GM10248 (cell line): ENCODE data around the gene MROH2A.

ENCODE experiments used
- CTCF ChIA-PET: fragments of 300-600 bp; sonication (Branson Sonifier 250); formaldehyde crosslinking; extraction: SDS; loops from one replicate; lab custom pipeline; 2021; ENCODE audit warnings: antibody characterized with exemption; lab: Yijun Ruan, JAX
- POLR2A ChIA-PET: fragments of 350-650 bp; sonication (Branson Sonifier 250); formaldehyde crosslinking; extraction: SDS; loops from one replicate; lab custom pipeline; 2020; ENCODE audit warnings: antibody characterized with exemption; lab: Yijun Ruan, JAX
- DNase-seq: peaks from one replicate; pipeline ENCODE4 v3.0.0; 2012; ENCODE audit errors: extremely low spot score
- CTCF ChIP-seq: IDR thresholded peaks from 2 replicates; pipeline ENCODE4 v1.5.1; 2012; ENCODE audit warnings: mild to moderate bottlenecking, low read depth; ENCODE audit errors: extremely low read depth, missing control alignments, control extremely low read depth

MROH2A gene

GRCh38 chr2:233758849-233759248 is 19.3 kb upstream of the MROH2A start:
- no peak for DNase-seq
- no peak for TF ChIP-seq CTCF
- ChIA-PET POLR2A (no interaction called here), CTCF (no interaction called here)

GRCh38 chr2:233760043-233760442 is 18.1 kb upstream of the MROH2A start, which contains the start of gene UGT1A1:
Gene UGT1A1, plus strand, starts transcription at chr2:233760270. Its CDS starts 18 bp downstream, at chr2:233760288.
- no peak for TF ChIP-seq CTCF
- ChIA-PET POLR2A (no interaction called here), CTCF (interaction anchor here (1.0 kb wide), 1 partner anchor 24 kb away, joined by 3 read pairs; no protein-coding TSS in a partner anchor)
- DNase-seq, result no peak

GRCh38 chr2:233761040-233761769 is 16.9 kb upstream of the MROH2A start:
- DNase-seq, result no peak
- POLR2A ChIA-PET, result no interaction called here
- CTCF ChIA-PET, result interaction anchor here (0.7 kb wide), 1 partner anchor 25 kb away, joined by 3 read pairs; no protein-coding TSS in a partner anchor
- TF ChIP-seq CTCF, result no peak

- TF ChIP-seq CTCF, result no peak
- no peak for DNase-seq
- ChIA-PET POLR2A (no interaction called here), CTCF (no interaction called here)
Measured at GRCh38 chr2:233764264-233764663, 13.9 kb upstream of the MROH2A start.

GRCh38 chr2:233764761-233765160 is 13.4 kb upstream of the MROH2A start:
- POLR2A ChIA-PET, result no interaction called here
- CTCF ChIA-PET, result no interaction called here
- TF ChIP-seq CTCF, result no peak
- no peak for DNase-seq

- ChIA-PET POLR2A (no interaction called here), CTCF (interaction anchor here (1.1 kb wide), 1 partner anchor 13 kb away, joined by 3 read pairs; no protein-coding TSS in a partner anchor)
- DNase-seq, result no peak
- TF ChIP-seq CTCF, result no peak
Measured at GRCh38 chr2:233766416-233766815, 11.7 kb upstream of the MROH2A start.
